Testis (tissue), 2 donors: ENCODE measurements around the gene TELO2.

Source experiments
- CTCF ChIP-seq, 3 experiments: fragments of 450-650 bp in 2 of 3; fragments of 200-600 bp in 1 of 3; sonication (generic) in 1 of 3; IDR thresholded peaks; one replicate each; pipeline ENCODE4 v1.5.1; 2016 to 2019; ENCODE audit warnings: antibody characterized with exemption in 3 of 3, mild to moderate bottlenecking in 2 of 3, moderate library complexity in 1 of 3
- POLR2A ChIP-seq: fragments of 450-650 bp; IDR thresholded peaks from one replicate; pipeline ENCODE4 v1.6.1; 2017; ENCODE audit warnings: antibody characterized with exemption, mild to moderate bottlenecking, moderate library complexity

GRCh38 chr16:1556254-1556653, 63.1 kb downstream of the TELO2 start:
- TF ChIP-seq CTCF (IDR thresholded peaks at IDR 0.05) (no peak), POLR2A (no peak)
